Neuronal stem cell (in vitro differentiated cells): ENCODE results near the gene FOXD4L6.
"Not testable (repeated sequence)": the region's sequence is repeated elsewhere in the genome, so short reads cannot be mapped to it uniquely, and the experiment has no call there.

Experiments used
- DNase-seq: peaks from one replicate; pipeline ENCODE4 v3.0.0-alpha.2; 2013; ENCODE audit warnings: low spot score
- H2AFZ ChIP-seq: one replicate; pipeline ENCODE4 v1.6.1; 2013; ENCODE audit warnings: mild to moderate bottlenecking, low read length, inconsistent platforms
- H2AK5ac ChIP-seq: 2 replicates; pipeline ENCODE4 v1.6.1; 2013; ENCODE audit warnings: low read depth, mild to moderate bottlenecking, inconsistent platforms, low read length, moderate library complexity, mixed read lengths
- H2BK120ac ChIP-seq: 2 replicates; pipeline ENCODE4 v1.6.1; 2013; ENCODE audit warnings: low read depth, mild to moderate bottlenecking, inconsistent platforms, low read length, moderate library complexity, mixed read lengths
- H2BK12ac ChIP-seq: one replicate; pipeline ENCODE4 v1.6.1; 2013; ENCODE audit warnings: low read length, inconsistent platforms
- H2BK15ac ChIP-seq: 2 replicates; pipeline ENCODE4 v1.6.1; 2013; ENCODE audit warnings: mild to moderate bottlenecking, low read length, inconsistent platforms, mixed read lengths
- H2BK5ac ChIP-seq: one replicate; pipeline ENCODE4 v1.6.1; 2013; ENCODE audit warnings: inconsistent platforms, mild to moderate bottlenecking, low read length, moderate library complexity
- H3K14ac ChIP-seq: one replicate; pipeline ENCODE4 v1.6.1; 2013; ENCODE audit warnings: low read length, inconsistent platforms
- H3K18ac ChIP-seq: 2 replicates; pipeline ENCODE4 v1.6.1; 2013; ENCODE audit warnings: low read length, inconsistent platforms
- H3K23ac ChIP-seq: 2 replicates; pipeline ENCODE4 v1.6.1; 2013; ENCODE audit warnings: low read depth, mild to moderate bottlenecking, mixed read lengths, low read length, inconsistent platforms; ENCODE audit not compliant: poor library complexity
- H3K27ac ChIP-seq: replicated peaks from 3 replicates; pipeline ENCODE4 v1.5.1; 2013; ENCODE audit warnings: low read length, inconsistent platforms
- H3K27me3 ChIP-seq, 3 experiments: 2 replicates each; pipeline ENCODE4 v1.6.1; 2013; ENCODE audit warnings: low read length in 3 of 3, mild to moderate bottlenecking in 2 of 3, inconsistent platforms in 1 of 3, low read depth in 1 of 3, mixed read lengths in 1 of 3, moderate library complexity in 1 of 3; ENCODE audit not compliant: control insufficient read depth in 3 of 3, insufficient read depth in 3 of 3
- H3K36me3 ChIP-seq, 2 donors: replicated peaks in 1 of 2; 2 replicates each; pipeline ENCODE4 v1.6.1; 2013; ENCODE audit warnings: low read length in 2 of 2; ENCODE audit not compliant: control insufficient read depth in 2 of 2, insufficient read depth in 2 of 2
- H3K4ac ChIP-seq: 2 replicates; pipeline ENCODE4 v1.6.1; 2013; ENCODE audit warnings: inconsistent platforms, mild to moderate bottlenecking, low read length, moderate library complexity
- H3K4me1 ChIP-seq, 2 donors: 1 replicate in 1 of 2; 2 replicates in 1 of 2; pipeline ENCODE4 v1.6.1; 2013; ENCODE audit warnings: low read length in 2 of 2, low read depth in 1 of 2; ENCODE audit not compliant: control insufficient read depth in 2 of 2, insufficient read depth in 1 of 2
- H3K4me2 ChIP-seq: one replicate; pipeline ENCODE4 v1.6.1; 2013; ENCODE audit warnings: mild to moderate bottlenecking, low read length, inconsistent platforms; ENCODE audit not compliant: insufficient read depth, poor library complexity, severe bottlenecking
- H3K4me3 ChIP-seq, 2 donors: 2 replicates each; pipeline ENCODE4 v1.5.1; 2013; ENCODE audit warnings: low read length in 2 of 2, mild to moderate bottlenecking in 2 of 2, inconsistent platforms in 1 of 2, moderate library complexity in 1 of 2
- H3K79me1 ChIP-seq: one replicate; pipeline ENCODE4 v1.6.1; 2013; ENCODE audit warnings: low read depth, mild to moderate bottlenecking, inconsistent platforms, low read length, moderate library complexity
- H3K9ac ChIP-seq: one replicate; pipeline ENCODE4 v1.6.1; 2013; ENCODE audit warnings: mild to moderate bottlenecking, low read depth, low read length, inconsistent platforms; ENCODE audit not compliant: poor library complexity
- H3K9me3 ChIP-seq, 2 donors: replicated peaks in 1 of 2; 2 replicates each; pipeline versions ENCODE3 to v1.6.1; 2013; ENCODE audit warnings: low read length in 2 of 2, mild to moderate bottlenecking in 2 of 2, inconsistent platforms in 1 of 2, low read depth in 1 of 2, mixed read lengths in 1 of 2, moderate library complexity in 1 of 2; ENCODE audit not compliant: control insufficient read depth in 2 of 2, insufficient read depth in 1 of 2
- H4K8ac ChIP-seq: one replicate; pipeline ENCODE4 v1.6.1; 2013; ENCODE audit warnings: low read depth, mild to moderate bottlenecking, inconsistent platforms, low read length, moderate library complexity
- H4K91ac ChIP-seq: one replicate; pipeline ENCODE4 v1.6.1; 2013; ENCODE audit warnings: low read length, low read depth, mild to moderate bottlenecking, inconsistent platforms; ENCODE audit not compliant: poor library complexity
- WGBS, 2 donors: extraction: QIAGEN DNeasy Blood & Tissue Kit; methylation state at CpG; one replicate each; pipeline ENCODE4 v1.1.7; 2013; ENCODE audit warnings: missing lambda C conversion rate in 2 of 2, mixed read lengths in 1 of 2; ENCODE audit not compliant: insufficient read length in 2 of 2, insufficient replicate concordance in 1 of 2; ENCODE audit errors: extremely low coverage in 2 of 2; 5-methylcytosine and 5-hydroxymethylcytosine counted together

Gene FOXD4L6

GRCh38 chr9:41104542-41104941, 23.9 kb downstream of the FOXD4L6 start:
- H3K27me3 ChIP-seq, H3K4me1 ChIP-seq, H4K8ac ChIP-seq, H2BK120ac ChIP-seq, H2BK15ac ChIP-seq, H3K4me2 ChIP-seq, DNase-seq, H2AK5ac ChIP-seq, H3K79me1 ChIP-seq, H3K4me3 ChIP-seq, H4K91ac ChIP-seq, H3K36me3 ChIP-seq, H3K27ac ChIP-seq, H3K9ac ChIP-seq, H2BK5ac ChIP-seq, H2BK12ac ChIP-seq, H2AFZ ChIP-seq, H3K18ac ChIP-seq, H3K14ac ChIP-seq, H3K9me3 ChIP-seq, H3K23ac ChIP-seq, H3K4ac ChIP-seq: not testable (repeated sequence)
- no CpG with 5 or more reads among the region's 19 CpGs for WGBS, 2 donors

DNA sequence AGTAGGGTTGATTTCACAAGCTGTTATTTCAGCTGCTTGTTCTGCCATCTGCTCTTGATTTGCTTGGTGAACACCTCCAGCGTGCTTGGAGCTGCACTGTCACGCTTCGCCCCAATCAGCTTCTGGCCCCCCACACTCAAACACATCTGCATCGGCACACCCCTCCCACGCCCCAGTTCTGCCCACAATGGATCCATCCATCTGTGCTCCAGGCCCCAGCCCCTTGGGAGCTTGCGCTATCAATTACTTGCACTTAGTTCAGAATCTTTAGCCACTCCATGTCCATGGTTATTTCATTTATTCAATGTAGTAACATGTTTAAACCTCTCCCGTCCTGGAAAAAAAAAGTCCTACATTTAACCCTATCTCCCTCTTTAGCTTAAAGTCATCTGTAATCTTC, 28.0 kb downstream of the FOXD4L6 start:
- no CpG with 5 or more reads among the region's 7 CpGs for WGBS, 2 donors

DNA sequence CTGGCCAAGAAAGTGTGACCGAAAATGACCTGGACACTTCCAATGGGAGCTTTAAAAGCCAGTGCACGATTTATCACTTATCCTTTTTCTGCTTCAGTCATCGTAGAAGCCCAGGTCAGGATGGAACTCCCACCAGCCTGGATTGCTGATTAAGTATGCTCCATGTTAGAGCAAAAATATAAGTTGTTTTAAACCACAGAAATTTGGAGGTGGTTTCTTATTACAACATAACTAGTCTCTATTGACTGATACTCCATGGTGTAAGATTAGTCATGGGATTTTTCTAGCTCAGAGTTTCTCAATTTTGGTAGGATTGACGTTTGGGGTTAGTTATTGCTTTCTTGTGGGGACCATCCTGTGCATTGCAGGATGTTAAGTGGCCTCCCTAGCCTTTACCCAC, 29.7 kb downstream of the FOXD4L6 start:
- not testable (repeated sequence) for H2BK15ac ChIP-seq, H3K4me2 ChIP-seq, H3K4me3 ChIP-seq, H2AK5ac ChIP-seq, H3K4me1 ChIP-seq, H2AFZ ChIP-seq, H3K4ac ChIP-seq, DNase-seq, H3K23ac ChIP-seq, H3K9me3 ChIP-seq, H3K27ac ChIP-seq, H2BK12ac ChIP-seq, H2BK5ac ChIP-seq, H3K18ac ChIP-seq, H2BK120ac ChIP-seq, H4K91ac ChIP-seq, H4K8ac ChIP-seq, H3K36me3 ChIP-seq, H3K14ac ChIP-seq, H3K79me1 ChIP-seq, H3K9ac ChIP-seq, H3K27me3 ChIP-seq
- no CpG with 5 or more reads among the region's 4 CpGs for WGBS, 2 donors

More for the DNA sequence above, 28.0 kb downstream of the FOXD4L6 start:
- DNase-seq, H2BK15ac ChIP-seq, H3K9me3 ChIP-seq, H2BK5ac ChIP-seq, H3K27ac ChIP-seq, H3K23ac ChIP-seq, H3K18ac ChIP-seq, H3K27me3 ChIP-seq, H4K8ac ChIP-seq, H4K91ac ChIP-seq, H3K79me1 ChIP-seq, H2BK120ac ChIP-seq, H3K4me1 ChIP-seq, H3K4ac ChIP-seq, H2AK5ac ChIP-seq, H3K9ac ChIP-seq, H3K14ac ChIP-seq, H2BK12ac ChIP-seq, H2AFZ ChIP-seq, H3K4me3 ChIP-seq, H3K4me2 ChIP-seq, H3K36me3 ChIP-seq: not testable (repeated sequence)

DNA sequence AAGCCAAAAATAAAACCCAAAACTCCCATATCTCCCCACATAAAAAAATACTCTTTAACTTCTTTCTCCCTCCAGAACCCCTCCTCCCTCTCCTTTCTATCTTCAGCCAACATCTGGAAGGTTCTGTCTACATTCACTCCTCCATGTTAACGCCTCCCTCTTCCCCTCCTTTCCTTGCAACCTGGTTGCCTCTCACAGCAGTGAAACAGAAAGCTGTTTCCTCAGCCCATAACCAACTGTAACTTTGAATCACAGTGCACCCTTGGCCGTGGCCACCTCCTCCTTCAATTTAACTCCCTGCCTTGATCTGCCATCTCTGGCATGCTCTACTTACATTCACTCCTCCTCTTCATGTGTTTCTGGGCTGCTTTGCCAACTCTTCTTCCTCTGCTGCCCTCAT, 33.4 kb downstream of the FOXD4L6 start:
- not testable (repeated sequence) for H3K27me3 ChIP-seq, H3K18ac ChIP-seq, H3K4me3 ChIP-seq, H3K14ac ChIP-seq, H3K9ac ChIP-seq, H3K4me1 ChIP-seq, H3K9me3 ChIP-seq, H2BK120ac ChIP-seq, H2BK12ac ChIP-seq, DNase-seq, H2BK15ac ChIP-seq, H3K27ac ChIP-seq, H3K23ac ChIP-seq, H2AK5ac ChIP-seq, H3K4ac ChIP-seq, H3K79me1 ChIP-seq, H2BK5ac ChIP-seq, H3K4me2 ChIP-seq, H2AFZ ChIP-seq, H3K36me3 ChIP-seq, H4K91ac ChIP-seq, H4K8ac ChIP-seq
- no CpG with 5 or more reads among the region's 2 CpGs for WGBS, 2 donors
